GM19035 (cell line): Measurements from ENCODE around the gene SLC9A6.
"Not testable (repeated sequence)": the region's sequence is repeated elsewhere in the genome, so short reads cannot be mapped to it uniquely, and the experiment has no call there.

Source experiments
- ATAC-seq: cut with Tn5 transposase; IDR thresholded peaks from one replicate; pipeline ENCODE4 v1.9.1; 2021; ENCODE audit not compliant: unreplicated experiment

SLC9A6 gene

DNA sequence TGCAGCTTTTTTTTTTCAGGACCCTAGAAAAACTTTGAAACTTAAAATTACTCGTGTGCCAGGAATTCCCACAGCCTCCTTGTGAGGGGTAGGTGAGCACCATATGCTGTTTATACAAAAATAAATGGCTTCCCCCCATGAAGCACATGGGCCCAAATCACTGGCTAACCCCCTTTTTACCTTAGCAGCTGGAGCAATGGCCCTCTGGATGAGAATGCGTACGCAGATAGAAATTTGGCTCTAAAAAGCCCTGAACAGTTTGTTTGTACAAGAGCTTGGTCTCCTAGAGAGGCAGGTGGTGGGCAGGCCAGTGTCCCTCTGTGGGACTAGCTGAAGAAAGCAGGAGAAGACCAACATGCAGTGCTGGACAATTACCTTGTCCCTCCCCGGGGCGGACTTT is 76.5 kb downstream of the SLC9A6 start:
- ATAC-seq = no peak

DNA sequence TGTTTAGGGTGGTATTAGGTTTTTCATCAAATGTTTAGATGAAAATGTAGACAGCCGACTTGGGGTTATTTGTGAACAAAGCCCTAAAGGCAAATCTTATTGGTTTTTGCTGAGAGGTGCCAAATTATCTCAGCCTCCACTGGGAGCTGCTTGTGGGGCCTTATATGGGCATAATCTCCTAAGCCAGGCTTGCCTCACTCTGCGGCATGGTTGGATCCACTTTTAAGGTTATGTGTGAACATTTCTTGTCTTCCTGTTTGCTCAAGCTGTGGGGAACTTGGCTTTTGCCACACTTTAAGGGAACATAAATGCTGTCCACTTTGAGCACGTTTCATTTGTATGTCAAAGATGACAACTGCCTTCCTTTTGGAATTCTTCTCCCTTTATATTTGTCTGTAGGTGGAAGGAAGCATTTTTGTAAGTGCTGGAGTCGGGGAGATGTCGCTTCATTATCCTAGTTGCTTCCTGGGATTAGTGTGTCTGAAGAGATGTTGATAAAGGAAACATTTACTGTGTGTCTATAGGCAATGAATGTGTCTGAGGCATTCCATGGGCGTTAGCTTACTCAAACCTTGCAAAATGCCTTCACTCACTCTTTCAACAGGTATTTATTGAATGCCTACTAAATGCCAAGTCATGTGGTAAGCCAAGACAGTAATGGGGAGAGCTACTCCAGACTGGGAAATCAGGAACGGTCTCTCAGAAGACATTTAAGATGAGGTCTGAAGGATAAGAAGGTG is 78.3 kb downstream of the SLC9A6 start:
- no peak for ATAC-seq

DNA sequence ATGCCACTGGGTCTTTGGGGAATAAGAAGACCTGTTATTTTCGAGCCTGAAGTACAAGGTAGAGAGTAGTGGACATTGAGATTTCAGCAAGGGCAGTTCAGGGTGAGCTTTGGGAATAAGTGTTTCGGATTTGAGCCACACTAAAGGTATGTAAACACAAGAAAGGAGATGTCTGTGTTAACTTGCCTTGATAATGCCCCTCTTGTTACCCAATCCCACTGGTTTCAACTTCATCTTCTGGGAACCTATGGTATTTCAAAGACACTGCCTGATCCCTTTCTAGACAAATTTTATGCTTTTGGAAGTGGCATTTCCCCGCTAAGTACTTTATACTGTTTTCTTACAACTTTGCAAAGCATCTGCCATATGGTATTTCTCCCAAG is 79.4 kb downstream of the SLC9A6 start:
- ATAC-seq = no peak

DNA sequence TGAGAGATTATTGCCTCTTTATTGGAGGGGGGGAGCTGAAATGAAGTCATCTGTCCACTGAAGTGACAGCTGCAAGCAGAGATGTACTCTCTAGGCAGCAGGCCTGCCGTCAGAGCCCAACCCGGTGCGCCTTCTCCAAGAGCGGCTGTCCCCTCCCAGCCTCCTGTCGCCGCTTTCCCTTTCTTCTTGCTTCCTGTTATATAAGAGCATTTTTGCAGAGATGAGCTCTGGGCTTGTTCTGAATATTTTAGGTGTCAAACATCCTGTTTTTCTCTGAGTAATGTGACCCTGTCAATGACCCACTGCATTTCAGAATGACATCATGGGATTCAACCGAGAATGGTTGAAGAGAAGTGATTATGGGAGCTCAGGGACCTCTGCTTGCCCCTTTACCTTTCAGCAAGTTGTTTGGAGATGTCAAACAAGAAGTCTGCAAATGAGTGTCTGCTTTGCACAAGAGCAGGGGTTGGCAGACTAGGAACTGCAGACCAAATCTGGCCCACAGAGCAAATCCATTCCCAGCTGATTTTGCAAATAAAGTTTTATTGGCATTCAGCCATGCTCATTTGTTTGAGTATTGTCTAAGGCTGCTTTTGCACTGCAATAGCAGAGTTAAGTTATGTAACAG is 79.9 kb downstream of the SLC9A6 start:
- no peak for ATAC-seq

DNA sequence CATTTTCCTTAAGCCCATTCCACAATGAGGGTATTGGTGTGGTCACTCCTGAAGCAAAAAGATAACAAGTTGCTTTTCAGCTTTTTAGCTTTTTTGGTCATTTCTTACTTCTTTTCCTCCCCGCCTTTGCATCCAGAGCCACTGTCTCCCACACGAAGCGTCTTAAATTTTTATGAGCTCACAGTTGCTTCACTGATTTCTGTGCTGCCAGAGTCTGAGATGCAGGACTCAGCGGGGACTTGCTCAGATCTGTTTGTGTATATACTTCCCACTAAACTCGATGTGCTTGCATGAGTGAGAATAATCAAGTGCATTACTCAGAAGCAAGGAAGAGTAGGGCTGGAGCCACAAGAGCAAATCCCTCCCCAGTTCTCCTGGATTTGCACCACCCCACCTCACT is 81.9 kb downstream of the SLC9A6 start:
- no peak for ATAC-seq

DNA sequence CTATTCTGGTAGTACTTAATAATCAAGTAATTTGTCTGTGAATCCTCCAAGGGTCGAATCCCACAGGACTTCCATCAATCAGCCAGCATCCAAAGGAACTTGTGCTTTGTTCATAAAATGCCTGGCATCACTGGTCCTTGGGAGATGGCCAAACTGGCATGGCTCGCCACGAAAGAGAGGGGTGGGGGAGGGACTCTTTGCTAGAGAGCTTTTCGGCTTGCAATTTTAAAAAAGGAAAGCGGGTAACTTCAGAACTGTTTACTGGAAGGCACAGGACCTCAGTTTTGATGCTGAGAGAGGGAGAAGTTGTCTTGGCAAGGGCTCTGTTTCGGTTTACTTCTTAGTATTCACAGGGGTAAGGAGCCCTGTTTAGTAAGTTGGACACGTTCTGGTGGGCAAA is 82.7 kb downstream of the SLC9A6 start:
- ATAC-seq = no peak

DNA sequence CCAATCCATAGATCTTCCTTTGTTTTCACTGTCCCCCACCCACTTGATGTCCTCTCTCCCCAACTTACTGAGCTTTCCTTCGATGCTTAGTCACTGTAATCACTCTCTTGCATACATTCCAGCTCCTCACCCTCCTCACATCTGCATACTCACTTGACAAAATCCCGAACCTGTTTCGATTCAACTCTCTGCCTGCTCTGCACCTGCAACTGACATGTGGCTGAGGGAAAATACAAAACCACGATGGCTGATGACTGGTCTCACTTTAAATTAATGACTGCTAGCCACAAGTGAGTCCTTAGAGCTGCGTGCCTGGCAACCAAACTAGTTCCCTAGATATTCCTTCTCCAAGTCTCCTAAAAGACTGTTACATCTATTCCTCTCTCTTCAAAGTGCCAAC is 91.7 kb downstream of the SLC9A6 start:
- ATAC-seq = no peak

DNA sequence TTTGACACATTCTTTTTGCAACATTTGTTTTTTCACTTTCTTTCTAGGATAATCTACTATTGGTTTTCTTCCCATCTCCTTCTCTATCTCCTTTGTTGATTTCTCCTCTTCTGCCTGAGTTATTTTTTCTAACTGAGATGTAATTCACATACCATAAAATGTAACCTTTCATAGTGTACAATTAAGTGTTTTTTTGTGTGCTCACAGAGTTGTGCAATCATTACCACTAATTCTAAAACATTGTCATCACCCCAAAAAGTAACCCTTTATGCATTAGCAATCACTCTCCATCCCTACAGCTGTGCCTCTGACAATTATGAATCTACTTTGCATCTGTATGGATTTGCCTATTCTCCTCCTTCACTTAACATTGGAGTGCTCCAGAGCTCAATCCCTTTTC is 95.5 kb downstream of the SLC9A6 start:
- ATAC-seq = no peak

DNA sequence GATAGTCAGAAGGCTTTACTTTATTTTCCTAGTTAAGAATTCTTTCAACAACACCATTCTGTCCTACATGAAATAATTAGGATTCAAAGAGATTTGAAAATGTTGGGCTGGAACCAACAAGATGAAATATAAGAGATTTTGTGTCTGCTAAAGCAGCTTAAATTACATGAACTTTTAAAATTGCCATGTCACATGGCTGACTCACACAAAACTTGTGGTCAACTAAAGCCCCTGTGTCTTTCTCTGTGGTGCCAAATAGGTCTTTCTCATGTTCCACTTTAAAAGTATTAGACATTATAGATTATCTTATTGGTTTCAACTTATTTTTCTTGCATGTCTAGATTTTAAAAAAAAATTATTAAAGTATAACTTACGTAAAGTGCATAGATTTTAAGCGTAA is 101.3 kb downstream of the SLC9A6 start:
- no peak for ATAC-seq

DNA sequence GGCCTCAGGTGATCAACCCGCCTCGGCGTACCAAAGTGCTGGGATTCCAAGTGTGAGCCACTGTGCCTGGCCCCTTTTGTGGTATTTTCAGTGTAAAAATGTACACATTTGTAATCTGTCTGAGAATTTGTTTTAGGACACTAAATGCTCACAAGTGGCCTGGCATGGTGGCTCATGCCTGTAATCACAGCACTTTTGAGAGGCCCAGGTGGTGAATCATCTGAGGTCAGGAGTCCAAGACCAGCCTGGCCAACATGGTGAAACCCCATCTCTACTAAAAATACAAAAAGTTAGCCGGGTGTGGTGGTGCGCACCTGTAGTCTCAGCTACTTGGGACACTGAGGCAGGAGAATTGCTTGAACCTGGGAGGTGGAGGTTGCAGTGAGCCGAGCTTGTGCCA is 106.7 kb downstream of the SLC9A6 start:
- ATAC-seq = not testable (repeated sequence)

DNA sequence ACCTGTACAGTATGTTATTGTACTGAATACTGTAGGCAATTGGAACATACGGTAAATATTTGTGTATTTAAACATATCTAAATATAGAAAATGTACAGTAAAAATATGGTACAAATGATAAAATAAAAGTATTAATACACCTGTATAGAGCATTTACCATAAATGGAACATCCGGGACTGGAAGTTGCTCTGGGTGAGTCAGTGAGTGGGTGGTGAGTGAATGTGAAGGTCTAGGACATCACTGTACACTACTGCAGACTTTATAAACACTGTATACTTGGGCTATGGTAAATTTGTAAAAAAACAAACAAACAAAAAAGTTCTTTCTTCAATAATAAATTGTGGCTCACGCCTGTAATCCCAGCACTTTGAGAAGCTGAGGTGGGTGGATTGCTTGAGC is 109.7 kb downstream of the SLC9A6 start:
- no peak for ATAC-seq
